Measurements from ENCODE around the gene CIPC.
A peak's percentile ranks its signal among the peaks of the same experiment; 100 is the strongest.

Gene CIPC

GRCh38 chr14:77097700-77098528 is at the start of gene CIPC:
Gene CIPC (plus strand): TSS chr14:77098258. CDS start chr14:77105709, 7,451 bp downstream.
- peaks cover 53% of the 10 kb centered on the region for H3K4me1 Mint-ChIP-seq
- peak; percentile 91 for ATAC-seq
- H3K4me3 Mint-ChIP-seq, result peak within 1 kb of the TSS; percentile 98
- peak within 1 kb of the TSS; percentile 99 for H3K27ac Mint-ChIP-seq
- H3K36me3 Mint-ChIP-seq, result peaks cover 12% of the 10 kb centered on the region
- peak; percentile 94 to 99 for DNase-seq (ENCODE audit: low spot score in 2 of 2)
- H3K9me3 Mint-ChIP-seq, result no peaks in the 10 kb centered on the region

- H3K4me3 Mint-ChIP-seq, result no peak overlapping the region
- H3K4me1 Mint-ChIP-seq, result peaks cover 7% of the 10 kb centered on the region
- H3K27ac Mint-ChIP-seq, result no peak overlapping the region
- ATAC-seq (no peak), DNase-seq (ENCODE audit: low spot score in 2 of 2) (no peak)
- H3K36me3 Mint-ChIP-seq, result no peaks in the 10 kb centered on the region
- no peaks in the 10 kb centered on the region for H3K9me3 Mint-ChIP-seq
These were observed 46.9 kb upstream of the CIPC start for GRCh38 chr14:77051116-77051515.

- H3K9me3 Mint-ChIP-seq, result no peaks in the 10 kb centered on the region
These were observed 45.6 kb upstream of the CIPC start for GRCh38 chr14:77052281-77053044.

GRCh38 chr14:77053046-77053841 is 44.8 kb upstream of the CIPC start:
- no peak overlapping the region for H3K27ac Mint-ChIP-seq
- H3K36me3 Mint-ChIP-seq, result no peaks in the 10 kb centered on the region
- peak; percentile 91 for ATAC-seq
- H3K4me1 Mint-ChIP-seq, result peaks cover 7% of the 10 kb centered on the region
- DNase-seq (ENCODE audit: low spot score in 2 of 2), result peak; percentile 72 to 86
- no peak overlapping the region for H3K4me3 Mint-ChIP-seq
- H3K9me3 Mint-ChIP-seq, result no peaks in the 10 kb centered on the region

More at GRCh38 chr14:77052281-77053044, 45.6 kb upstream of the CIPC start:
- no peak for DNase-seq (ENCODE audit: low spot score in 2 of 2)
- peaks cover 7% of the 10 kb centered on the region for H3K4me1 Mint-ChIP-seq
- no peaks in the 10 kb centered on the region for H3K36me3 Mint-ChIP-seq
- H3K4me3 Mint-ChIP-seq, result no peak overlapping the region
- ATAC-seq, result peak; percentile 5
- no peak overlapping the region for H3K27ac Mint-ChIP-seq

GRCh38 chr14:77055306-77055705 is 42.8 kb upstream of the CIPC start:
- no peak overlapping the region for H3K4me3 Mint-ChIP-seq
- peaks cover 7% of the 10 kb centered on the region for H3K4me1 Mint-ChIP-seq
- peak overlapping the region; percentile 50 for H3K27ac Mint-ChIP-seq
- ATAC-seq (peak; percentile 35), DNase-seq (ENCODE audit: low spot score in 2 of 2) (no peak)
- no peaks in the 10 kb centered on the region for H3K36me3 Mint-ChIP-seq
- H3K9me3 Mint-ChIP-seq, result no peaks in the 10 kb centered on the region

GRCh38 chr14:77055981-77056380 is 42.1 kb upstream of the CIPC start:
- no peaks in the 10 kb centered on the region for H3K9me3 Mint-ChIP-seq
- H3K4me1 Mint-ChIP-seq, result peaks cover 7% of the 10 kb centered on the region
- H3K36me3 Mint-ChIP-seq, result no peaks in the 10 kb centered on the region
- ATAC-seq (no peak), DNase-seq (ENCODE audit: low spot score in 2 of 2) (no peak)
- H3K27ac Mint-ChIP-seq, result peak overlapping the region; percentile 32
- H3K4me3 Mint-ChIP-seq, result no peak overlapping the region

GRCh38 chr14:77058117-77058516 is 39.9 kb upstream of the CIPC start:
- DNase-seq (ENCODE audit: low spot score in 2 of 2), result no peak
- Mint-ChIP-seq H3K4me3 (no peak overlapping the region), H3K27ac (no peak overlapping the region), H3K9me3 (no peaks in the 10 kb centered on the region), H3K36me3 (no peaks in the 10 kb centered on the region), H3K4me1 (peaks cover 4% of the 10 kb centered on the region)
- no peak for ATAC-seq

DNA sequence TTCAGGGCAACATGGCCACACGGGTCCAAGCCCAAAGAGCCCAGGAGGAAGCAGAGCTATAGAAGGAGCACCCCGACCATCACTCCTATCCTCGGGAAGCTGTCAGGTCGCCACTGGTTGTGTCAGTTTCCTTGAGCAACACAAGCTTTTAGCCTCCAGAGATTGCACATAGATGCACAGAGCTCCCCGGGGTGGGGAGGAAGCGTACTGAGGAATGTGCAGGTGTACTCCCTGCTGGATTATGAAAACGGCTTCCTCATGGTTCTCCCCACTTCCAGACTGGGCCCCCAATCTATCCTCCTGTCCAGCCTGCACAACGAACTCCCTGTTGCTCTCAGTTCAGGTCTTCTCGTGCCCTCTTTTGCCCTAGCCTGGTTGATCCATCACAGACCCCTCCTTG is 39.3 kb upstream of the CIPC start:
- H3K27ac Mint-ChIP-seq, result no peak overlapping the region
- DNase-seq (ENCODE audit: low spot score in 2 of 2) (no peak), ATAC-seq (no peak)
- H3K9me3 Mint-ChIP-seq, result no peaks in the 10 kb centered on the region
- no peaks in the 10 kb centered on the region for H3K4me1 Mint-ChIP-seq
- H3K4me3 Mint-ChIP-seq, result no peak overlapping the region
- no peaks in the 10 kb centered on the region for H3K36me3 Mint-ChIP-seq

- Mint-ChIP-seq H3K27ac (no peak overlapping the region), H3K9me3 (no peaks in the 10 kb centered on the region), H3K36me3 (no peaks in the 10 kb centered on the region), H3K4me3 (no peak overlapping the region), H3K4me1 (no peaks in the 10 kb centered on the region)
- peak; percentile 62 for ATAC-seq
- DNase-seq (ENCODE audit: low spot score in 2 of 2), result no peak
These were observed 38.7 kb upstream of the CIPC start for GRCh38 chr14:77059276-77059915.

GRCh38 chr14:77061630-77062257 is 36.3 kb upstream of the CIPC start:
- no peak overlapping the region for H3K4me3 Mint-ChIP-seq
- H3K9me3 Mint-ChIP-seq, result no peaks in the 10 kb centered on the region
- no peaks in the 10 kb centered on the region for H3K4me1 Mint-ChIP-seq
- DNase-seq (ENCODE audit: low spot score in 2 of 2), result no peak
- no peaks in the 10 kb centered on the region for H3K36me3 Mint-ChIP-seq
- ATAC-seq, result no peak
- H3K27ac Mint-ChIP-seq, result no peak overlapping the region

DNA sequence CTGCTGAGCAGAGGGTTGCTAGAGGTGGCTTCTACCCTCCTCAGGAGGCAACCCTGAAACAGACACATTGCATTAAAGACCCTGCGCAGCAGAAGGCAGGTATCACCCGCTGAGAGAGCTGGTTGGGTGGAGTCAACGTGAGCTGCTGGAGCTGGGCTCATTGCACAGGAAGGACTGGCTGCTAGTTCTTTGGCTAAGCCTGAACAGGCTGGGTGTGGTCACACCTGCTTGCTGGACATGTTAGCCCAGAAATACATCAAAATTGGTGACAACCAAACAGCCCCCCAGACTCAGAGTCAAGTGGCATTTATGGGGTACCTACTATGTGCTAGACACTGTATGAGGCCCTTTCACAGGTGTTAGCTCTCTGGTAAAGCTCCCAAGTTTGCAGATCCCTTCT is 35.8 kb upstream of the CIPC start:
- ATAC-seq (no peak), DNase-seq (ENCODE audit: low spot score in 2 of 2) (no peak)
- Mint-ChIP-seq H3K9me3 (no peaks in the 10 kb centered on the region), H3K27ac (no peak overlapping the region), H3K36me3 (no peaks in the 10 kb centered on the region), H3K4me1 (no peaks in the 10 kb centered on the region), H3K4me3 (no peak overlapping the region)

GRCh38 chr14:77063571-77064171 is 34.4 kb upstream of the CIPC start:
- Mint-ChIP-seq H3K4me1 (no peaks in the 10 kb centered on the region), H3K4me3 (no peak overlapping the region), H3K9me3 (no peaks in the 10 kb centered on the region), H3K27ac (peak overlapping the region; percentile 61), H3K36me3 (no peaks in the 10 kb centered on the region)
- no peak for DNase-seq (ENCODE audit: low spot score in 2 of 2)
- no peak for ATAC-seq

- Mint-ChIP-seq H3K27ac (peak overlapping the region; percentile 75), H3K36me3 (no peaks in the 10 kb centered on the region), H3K4me1 (no peaks in the 10 kb centered on the region), H3K9me3 (no peaks in the 10 kb centered on the region), H3K4me3 (no peak overlapping the region)
- no peak for ATAC-seq
- no peak for DNase-seq (ENCODE audit: low spot score in 2 of 2)
These were observed 33.4 kb upstream of the CIPC start for GRCh38 chr14:77064521-77065178.
